HCT116 (cell line): ENCODE data around the gene IGF2. TPM values are rescaled to one million over a fixed set of nuclear protein-coding genes. Genes with fewer than 3 reads are reported as not detected.

Experiments used
- ATAC-seq: fragments of 200-7000 bp; cut with Tn5 transposase; 2 replicates; pipeline ENCODE4 v1.9.1; 2020; ENCODE audit warnings: mild to moderate bottlenecking, moderate library complexity
- BruUV-seq: library from RNA; stranded (reverse); fragments of 400-500 nt; replicated peaks from 2 replicates; lab custom pipeline; 2021; lab: Mats Ljungman, UMichigan
- CTCF ChIA-PET: fragments of 300-600 bp; sonication (Branson Sonifier 250); formaldehyde crosslinking; loops from one replicate; lab custom pipeline; 2021; ENCODE audit warnings: antibody characterized with exemption; lab: Charles Lee
- POLR2A ChIA-PET: fragments of 300-600, 350-600 bp; sonication (Branson Sonifier 250); formaldehyde crosslinking; loops from one replicate; lab custom pipeline; 2021; ENCODE audit warnings: antibody characterized with exemption; lab: Charles Lee
- RAD21 ChIA-PET, 2 experiments: fragments of 300-600 bp; sonication (Branson Sonifier 250); formaldehyde crosslinking; loops; one replicate each; lab custom pipeline; 2023; ENCODE audit warnings: low total read pairs in 2 of 2; ENCODE audit not compliant: uncharacterized antibody in 2 of 2, unreplicated experiment in 2 of 2, low non-redundant PET in 1 of 2; lab: Charles Lee
- DNase-seq: peaks from one replicate; pipeline ENCODE4 v3.0.0-alpha.2; 2010; ENCODE audit warnings: low read depth, low spot score
- H2AFZ ChIP-seq: fragments of 200-600 bp; shearing (Covaris generic), sonication (generic); 2 replicates; pipeline ENCODE4 v1.6.1; 2017; ENCODE audit warnings: low read depth, mixed run types, mixed read lengths, antibody characterized with exemption, low read length; ENCODE audit not compliant: poor library complexity, severe bottlenecking
- H3K27ac ChIP-seq: 2 replicates; pipeline ENCODE4 v1.5.1; 2012; ENCODE audit warnings: low read depth, low read length
- H3K27me3 ChIP-seq: fragments of 200-600 bp; sonication (generic); 2 replicates; pipeline ENCODE4 v1.6.1; 2016; ENCODE audit warnings: mixed run types, low read length, mixed read lengths; ENCODE audit not compliant: insufficient read depth
- H3K36me3 ChIP-seq, 2 experiments: fragments of 200-500 bp in 1 of 2; fragments of 200-600 bp in 1 of 2; sonication (Bioruptor generic) in 1 of 2; sonication (generic) in 1 of 2; 2 replicates each; pipeline versions ENCODE4 v1.5.1 to v1.6.1; 2014 to 2016; ENCODE audit warnings: low read length in 2 of 2, inconsistent platforms in 1 of 2, mixed read lengths in 1 of 2, mixed run types in 1 of 2; ENCODE audit not compliant: insufficient read depth in 2 of 2, control insufficient read depth in 1 of 2
- H3K4me1 ChIP-seq, 2 experiments: fragments of 200-600 bp in 1 of 2; sonication (generic) in 1 of 2; 2 replicates each; pipeline versions ENCODE4 v1.5.1 to v1.6.1; 2012 to 2017; ENCODE audit warnings: low read length in 2 of 2, inconsistent platforms in 1 of 2, mild to moderate bottlenecking in 1 of 2, mixed read lengths in 1 of 2, mixed run types in 1 of 2, moderate library complexity in 1 of 2; ENCODE audit not compliant: insufficient read depth in 2 of 2, control insufficient read depth in 1 of 2
- H3K4me2 ChIP-seq: fragments of 200-600 bp; sonication (generic); 2 replicates; pipeline ENCODE4 v1.6.1; 2017; ENCODE audit warnings: mixed run types, low read length, mixed read lengths
- H3K4me3 ChIP-seq, 2 experiments: fragments of 200-600 bp in 1 of 2; sonication (generic) in 1 of 2; replicated peaks in 1 of 2; 2 replicates each; pipeline ENCODE4 v1.5.1; 2011 to 2016; ENCODE audit warnings: low read length in 2 of 2, control low read depth in 1 of 2, low read depth in 1 of 2, mild to moderate bottlenecking in 1 of 2, mixed read lengths in 1 of 2, mixed run types in 1 of 2
- H3K79me2 ChIP-seq: fragments of 200-600 bp; sonication (generic); 2 replicates; pipeline ENCODE4 v1.6.1; 2017; ENCODE audit warnings: mild to moderate bottlenecking, mixed run types, low read length, moderate library complexity, mixed read lengths; ENCODE audit not compliant: insufficient read depth
- H3K9ac ChIP-seq: fragments of 200-600 bp; sonication (generic); 2 replicates; pipeline ENCODE4 v1.6.1; 2016; ENCODE audit warnings: low read length, mixed read lengths
- H3K9me2 ChIP-seq: fragments of 200-600 bp; sonication (generic), shearing (Covaris generic); 2 replicates; pipeline ENCODE4 v1.6.1; 2017; ENCODE audit warnings: mixed run types, mild to moderate bottlenecking, moderate library complexity; ENCODE audit not compliant: insufficient read depth
- H3K9me3 ChIP-seq, 2 experiments: fragments of 200-500 bp in 1 of 2; fragments of 200-600 bp in 1 of 2; sonication (Bioruptor generic) in 1 of 2; sonication (generic) in 1 of 2; 2 replicates each; pipeline ENCODE4 v1.6.1; 2014 to 2017; ENCODE audit warnings: low read length in 2 of 2, mixed read lengths in 2 of 2, inconsistent platforms in 1 of 2, low read depth in 1 of 2, mild to moderate bottlenecking in 1 of 2, mixed run types in 1 of 2, moderate library complexity in 1 of 2; ENCODE audit not compliant: control insufficient read depth in 1 of 2, insufficient read depth in 1 of 2
- H4K20me1 ChIP-seq: fragments of 200-600 bp; sonication (generic), shearing (Covaris generic); 2 replicates; pipeline ENCODE4 v1.6.1; 2017; ENCODE audit warnings: mixed run types, mild to moderate bottlenecking, moderate library complexity; ENCODE audit not compliant: insufficient read depth
- CBX3 ChIP-seq: IDR thresholded peaks from 2 replicates; pipeline ENCODE4 v1.6.1; 2012; ENCODE audit warnings: low read depth
- EGR1 ChIP-seq: IDR thresholded peaks from 2 replicates; pipeline ENCODE4 v1.6.1; 2012; ENCODE audit warnings: low read depth
- ELF1 ChIP-seq: IDR thresholded peaks from 2 replicates; pipeline ENCODE4 v1.6.1; 2012; ENCODE audit warnings: low read depth, borderline replicate concordance
- EZH2phosphoT487 ChIP-seq: fragments of 200-600 bp; IDR thresholded peaks from 2 replicates; pipeline ENCODE4 v1.6.1; 2018; ENCODE audit warnings: antibody characterized with exemption, borderline replicate concordance
- RAD21 ChIP-seq: IDR thresholded peaks from 2 replicates; pipeline ENCODE4 v1.6.1; 2012; ENCODE audit warnings: low read depth, mild to moderate bottlenecking
- SRF ChIP-seq: IDR thresholded peaks from 2 replicates; pipeline ENCODE4 v1.6.1; 2012; ENCODE audit warnings: low read depth
- intact Hi-C: fragments of 100-400 bp; cut with micrococcal nuclease; formaldehyde crosslinking; loops from 2 replicates; pipeline ENCODE4 v1.10.0; 2022
- total RNA-seq: library from RNA; stranded (reverse); gene quantifications from one replicate; pipeline ENCODE4 v1.2.1, GENCODE V29; 2021; ENCODE audit not compliant: unreplicated experiment

Gene IGF2
- total RNA-seq, 1 experiment from 2014 or later, result 17.9 TPM

GRCh38 chr11:2121227-2122130 lies 17.7 kb downstream of the IGF2 start:
- Histone ChIP-seq H3K4me2 (no peak overlapping the region), H3K9me2 (no peaks in the 10 kb centered on the region), H3K4me3 (no peak overlapping the region), H2AFZ (no peak overlapping the region), H3K36me3 (no peaks in the 10 kb centered on the region), H3K4me1 (no peaks in the 10 kb centered on the region), H4K20me1 (no peaks in the 10 kb centered on the region), H3K27me3 (no peaks in the 10 kb centered on the region), H3K9ac (no peak overlapping the region), H3K27ac (no peak overlapping the region), H3K79me2 (no peaks in the 10 kb centered on the region), H3K9me3 (peaks cover 2 to 8% of the 10 kb centered on the region in 2 experiments; a peak in 2 of 4 replicates)
- no peak for TF ChIP-seq ELF1
- no peak for TF ChIP-seq CBX3
- no peak for TF ChIP-seq EZH2phosphoT487
- TF ChIP-seq SRF, result no peak
- no peak for TF ChIP-seq RAD21
- no peak for TF ChIP-seq EGR1
- no peak for DNase-seq
- CTCF ChIA-PET, result interaction anchor here (1.7 kb wide), 1 partner anchor 29 kb away, joined by 9 read pairs; no protein-coding TSS in a partner anchor
- intact Hi-C loops, result no loop called here
- no TSS peak for BruUV-seq
- ATAC-seq, result no peak
- POLR2A ChIA-PET, result no interaction called here
- RAD21 ChIA-PET, result no interaction called here

- CTCF ChIA-PET, result interaction anchor here (1.7 kb wide), 1 partner anchor 30 kb away, joined by 9 read pairs; no protein-coding TSS in a partner anchor
- no peaks in the 10 kb centered on the region for H3K4me1 ChIP-seq
- no peak overlapping the region for H2AFZ ChIP-seq
- no peak for ATAC-seq
- no peak for DNase-seq
- intact Hi-C loops, result no loop called here
- H3K4me3 ChIP-seq, result no peak overlapping the region
- no peak overlapping the region for H3K9ac ChIP-seq
- TF ChIP-seq EGR1, result no peak
- H3K27ac ChIP-seq, result no peak overlapping the region
- peaks cover 6 to 8% of the 10 kb centered on the region in 2 experiments; a peak in 2 of 4 replicates for H3K9me3 ChIP-seq
- POLR2A ChIA-PET, result no interaction called here
- RAD21 ChIA-PET, result no interaction called here
- H3K4me2 ChIP-seq, result no peak overlapping the region
- H3K9me2 ChIP-seq, result no peaks in the 10 kb centered on the region
- BruUV-seq, result no TSS peak
- no peaks in the 10 kb centered on the region for H3K27me3 ChIP-seq
- no peaks in the 10 kb centered on the region for H4K20me1 ChIP-seq
- no peaks in the 10 kb centered on the region for H3K79me2 ChIP-seq
- H3K36me3 ChIP-seq, result no peaks in the 10 kb centered on the region
These were observed 18.7 kb downstream of the IGF2 start for GRCh38 chr11:2120359-2121100.
